ENCODE results near the gene SLC12A6.

- no peak for TF ChIP-seq EZH2phosphoT487 (IDR thresholded peaks at IDR 0.05; ENCODE audit: borderline replicate concordance)
- no peak for TF ChIP-seq CTCF (conservative IDR thresholded peaks at IDR 0.05; ENCODE audit: low read length)
Observed at GRCh38 chr15:34246276-34246976, 91.2 kb downstream of the SLC12A6 start.
